CD4-positive, alpha-beta T cell treated with Interferon alpha-2 for 1 hour (primary cell): ENCODE results near the gene PBXIP1.

Experiments used
- DNase-seq, 2 donors: peaks; one replicate each; pipeline ENCODE4 v3.0.0-alpha.2; 2020 to 2022

PBXIP1 gene

DNA sequence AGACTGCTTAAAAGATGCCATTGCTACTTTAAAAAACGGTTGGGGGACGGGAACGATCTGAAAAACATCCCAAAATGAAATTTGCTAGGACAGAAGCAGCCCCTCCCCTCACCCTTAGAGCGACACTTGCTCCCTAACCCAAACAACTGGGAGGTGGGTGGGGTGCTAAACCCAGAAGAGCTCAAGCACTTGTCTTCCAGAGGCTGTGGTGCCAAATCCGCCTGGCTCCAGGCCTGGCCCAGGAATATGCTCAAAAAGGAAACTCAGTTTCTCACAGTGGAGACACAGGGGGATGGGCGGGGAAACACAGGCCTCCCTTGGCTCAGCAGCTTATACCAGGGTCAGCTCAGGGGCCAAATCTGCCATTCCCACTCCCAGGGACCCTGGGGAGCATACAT is 644 bp upstream of the PBXIP1 start:
- no peak for DNase-seq

DNA sequence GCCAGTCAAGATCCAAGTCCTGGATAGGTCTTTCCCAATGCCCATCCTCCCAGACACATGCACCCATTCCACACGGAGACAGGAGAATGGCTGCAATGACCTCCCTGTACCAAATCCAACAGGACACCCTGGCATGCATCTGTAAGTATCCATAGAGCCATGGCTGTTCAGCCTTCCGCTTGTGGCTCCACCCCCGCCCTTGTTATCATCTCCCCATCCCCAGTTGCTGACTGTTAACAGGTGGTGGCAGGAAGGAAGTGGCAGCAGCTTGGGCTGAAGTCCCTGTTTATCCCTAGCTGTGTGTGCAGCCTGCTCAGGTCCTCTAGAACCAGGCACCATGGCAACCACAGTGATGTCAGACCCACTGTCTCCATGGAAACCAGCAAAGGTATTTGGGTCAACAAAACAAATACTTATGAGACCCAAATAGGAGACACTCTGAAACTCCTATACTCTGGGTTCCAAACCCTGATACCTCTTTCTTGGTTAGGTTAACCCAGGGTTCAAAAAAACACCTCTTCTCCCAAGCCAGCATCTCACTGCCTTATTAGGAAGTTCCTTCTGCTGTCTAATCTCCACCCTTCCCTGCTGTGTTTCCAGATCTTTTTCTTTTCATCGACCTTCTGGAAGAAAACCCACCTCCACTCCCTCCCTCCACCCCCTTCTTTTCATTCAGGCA is 721 bp downstream of the PBXIP1 start:
- DNase-seq: peak; percentile 97 to 98

DNA sequence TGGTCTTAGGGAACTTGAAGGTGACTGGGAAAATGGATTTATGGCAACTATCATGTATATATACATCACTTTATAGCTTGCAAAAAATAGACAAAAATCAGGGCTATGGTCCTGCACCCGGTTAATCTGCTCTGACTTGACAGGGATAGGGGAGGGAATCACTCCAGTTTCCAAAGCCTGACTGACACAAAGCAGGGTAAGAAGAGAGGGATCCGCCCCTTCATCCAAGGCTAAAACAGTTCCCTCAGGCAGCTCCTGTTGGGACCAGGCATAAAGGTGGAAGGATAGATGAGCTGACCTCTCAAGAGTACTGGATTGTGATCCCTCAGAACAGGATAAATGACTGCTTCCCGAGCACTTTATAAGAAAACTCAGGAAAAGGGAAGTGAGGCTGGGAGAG is 1.4 kb downstream of the PBXIP1 start:
- no peak for DNase-seq

DNA sequence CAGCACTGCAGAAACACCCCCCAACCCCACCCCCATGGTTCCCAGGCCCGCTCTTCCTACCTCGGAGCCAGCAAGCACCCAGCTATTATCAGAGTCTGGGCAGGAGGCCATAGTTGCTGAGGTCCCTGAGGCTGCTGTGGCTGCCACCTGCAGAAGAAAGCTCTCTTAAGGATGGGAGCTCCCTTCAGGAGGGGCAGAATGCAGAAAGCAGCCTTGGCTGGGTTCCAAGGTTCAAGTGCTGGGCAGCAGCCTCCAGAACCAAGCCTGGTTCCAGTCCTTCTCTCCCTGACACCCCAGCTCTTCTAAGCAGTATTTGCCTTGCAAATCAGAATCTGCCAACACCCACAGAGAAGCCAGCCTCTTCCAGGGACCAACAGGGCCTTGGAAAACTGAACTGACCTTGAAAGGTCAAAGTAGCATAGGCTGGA is 2.3 kb downstream of the PBXIP1 start:
- DNase-seq: peak in 1 of 2 donors; percentile 22

DNA sequence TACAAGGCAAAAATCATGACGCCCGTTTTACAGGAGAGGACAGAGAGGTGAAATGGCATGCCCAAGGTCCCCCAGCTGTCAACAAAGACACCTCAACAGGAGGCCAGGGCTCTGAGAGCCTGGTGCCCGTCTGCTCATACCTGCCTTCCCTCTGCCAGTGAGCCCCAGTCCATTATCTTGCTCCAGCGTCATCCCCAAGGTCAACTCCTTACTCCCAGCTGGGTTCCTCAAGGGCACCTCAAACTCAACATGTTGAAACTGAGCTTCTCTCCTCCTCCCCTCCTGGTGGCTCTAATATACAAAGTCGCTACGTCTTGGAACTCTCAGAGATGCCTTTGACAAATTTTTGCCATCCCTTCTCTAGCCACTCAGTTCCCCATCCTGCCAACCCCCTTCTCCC is 3.2 kb downstream of the PBXIP1 start:
- peak in 1 of 2 donors; percentile 18 for DNase-seq

DNA sequence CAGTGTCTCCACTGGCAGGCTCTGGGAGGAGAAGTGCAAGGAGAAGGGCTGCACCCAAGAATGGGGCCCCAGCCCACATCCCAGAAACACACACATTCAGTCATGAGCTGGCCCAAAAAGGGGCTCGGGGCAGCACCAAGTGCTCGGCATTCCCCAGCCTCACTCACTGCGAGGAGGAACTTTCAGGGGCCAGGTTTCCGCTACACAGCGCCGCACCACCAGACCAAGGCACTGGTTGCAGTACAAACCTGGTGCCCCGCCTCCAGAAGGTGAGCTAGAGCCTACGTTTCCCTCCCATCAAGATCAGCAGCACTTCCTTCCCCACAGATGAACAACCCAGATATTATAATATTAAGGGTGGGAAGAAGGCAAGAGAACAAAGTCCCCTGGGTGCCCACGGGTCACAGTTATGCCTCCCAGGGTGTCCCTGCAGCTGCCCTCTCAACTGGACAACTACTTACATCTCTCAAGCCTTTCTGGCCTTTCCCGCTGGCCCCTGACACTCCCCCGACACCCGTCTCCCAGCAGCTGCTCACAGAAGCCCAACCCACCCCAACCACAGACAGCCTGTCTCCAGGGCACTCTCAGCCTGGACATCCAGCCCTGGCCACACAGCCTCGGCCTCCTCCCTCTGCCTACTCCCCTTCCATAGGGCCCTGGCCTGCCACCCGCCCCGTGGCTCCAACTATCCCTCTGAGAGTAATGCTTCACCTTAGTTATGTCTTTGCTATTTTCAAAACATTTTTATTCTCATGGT is 3.8 kb downstream of the PBXIP1 start:
- DNase-seq: peak; percentile 61 to 80

DNA sequence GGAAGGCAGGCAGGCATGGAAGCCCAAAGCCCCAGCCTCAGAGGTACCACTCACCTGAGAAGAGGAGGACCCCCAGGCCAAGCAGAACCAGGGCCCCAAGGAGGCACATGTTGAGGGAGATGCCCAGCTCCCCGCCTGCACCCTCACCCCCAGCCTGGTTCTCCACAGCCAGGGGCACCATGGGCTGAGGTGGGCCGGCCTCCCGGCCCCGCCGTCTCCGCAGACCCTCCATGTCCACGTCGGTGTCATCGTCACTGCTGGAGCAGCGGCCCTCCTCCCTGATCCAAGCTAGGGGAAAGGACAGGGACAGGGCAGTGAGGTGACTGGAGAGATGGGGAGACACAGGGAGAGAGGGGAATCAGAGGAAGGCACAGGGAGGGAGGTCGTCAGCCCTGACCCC is 7.8 kb downstream of the PBXIP1 start:
- DNase-seq: no peak

DNA sequence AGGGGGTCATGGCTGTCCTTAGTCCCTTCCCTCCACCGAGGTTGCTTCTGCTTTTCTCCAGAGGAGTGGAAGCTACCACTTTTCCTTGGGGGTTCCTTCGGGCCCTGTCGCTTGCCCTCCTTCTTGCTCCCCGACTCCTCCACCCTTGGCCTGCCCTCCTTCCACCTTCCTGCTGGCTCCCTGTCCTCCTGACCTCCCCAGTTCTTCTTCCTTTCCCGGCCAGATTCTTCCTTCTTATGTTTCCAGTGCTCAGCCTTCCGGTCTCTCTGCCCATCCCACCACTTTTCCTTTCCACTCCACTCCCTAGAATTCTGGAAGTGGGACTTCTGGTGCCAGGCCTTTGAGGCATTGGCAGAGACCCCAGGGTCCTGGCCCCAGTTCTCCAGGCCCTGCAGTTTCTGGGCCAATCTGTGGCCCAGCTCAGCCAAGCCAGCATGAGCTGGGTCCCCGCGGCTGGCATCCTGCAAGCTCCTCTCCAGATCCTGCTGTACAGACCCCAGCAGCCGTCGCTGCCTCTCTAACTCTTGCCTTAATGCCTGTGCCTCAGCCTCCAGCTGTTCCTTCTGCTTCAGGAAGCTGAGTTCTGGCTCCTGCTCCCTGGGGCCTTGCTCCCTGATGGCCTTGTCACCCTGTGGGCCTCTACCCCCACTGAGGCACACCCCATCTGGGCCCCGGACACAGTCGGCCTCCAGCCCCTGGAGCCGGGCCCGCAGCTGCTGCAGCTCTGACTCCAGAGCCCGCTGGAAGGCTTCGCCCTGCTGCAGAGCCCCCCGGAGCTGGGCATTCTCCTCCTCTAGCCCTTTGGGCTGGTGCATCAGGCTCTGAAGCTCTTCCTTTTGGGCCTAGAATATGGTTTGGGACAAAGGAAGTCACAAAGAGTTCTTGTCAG is 9.7 kb downstream of the PBXIP1 start:
- DNase-seq: no peak

DNA sequence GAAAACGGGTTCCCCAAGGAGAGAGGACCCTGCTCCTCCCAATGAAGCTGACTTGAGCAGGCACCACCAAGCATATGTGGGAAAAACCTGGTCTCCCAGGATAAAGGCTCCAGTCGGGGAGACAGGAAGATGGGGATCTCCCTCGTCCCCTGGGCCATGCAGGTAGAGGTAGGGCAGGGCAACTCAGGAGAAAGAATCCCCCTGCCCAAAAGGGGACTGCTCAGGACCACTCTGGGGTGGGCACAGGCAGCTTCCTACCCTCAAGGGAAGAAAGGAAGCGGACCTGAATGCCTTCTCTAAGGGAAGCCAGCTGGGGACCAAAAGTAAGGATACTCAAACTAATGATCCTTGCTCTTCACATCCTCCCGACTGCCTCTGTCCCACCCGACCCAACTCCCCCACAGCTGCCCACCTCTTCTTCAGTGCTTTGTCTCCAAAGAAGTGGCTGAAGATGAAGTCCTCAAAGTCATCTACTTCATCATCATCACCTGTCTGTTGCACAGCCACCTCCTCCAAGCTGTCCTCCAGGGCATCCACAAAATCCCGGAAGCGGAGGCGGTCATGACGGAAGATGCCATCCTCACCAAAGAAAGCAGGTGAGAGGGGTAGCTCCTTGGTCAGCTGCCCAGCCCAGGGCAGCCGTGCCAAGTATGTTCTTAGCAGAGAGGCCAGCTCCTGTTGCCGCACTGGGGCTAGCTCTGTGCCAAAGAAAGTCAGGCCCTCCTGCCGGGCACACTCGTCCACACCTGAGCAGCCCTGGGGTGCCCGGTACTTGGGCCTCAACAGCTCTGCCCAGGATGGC is 10.5 kb downstream of the PBXIP1 start:
- no peak for DNase-seq

DNA sequence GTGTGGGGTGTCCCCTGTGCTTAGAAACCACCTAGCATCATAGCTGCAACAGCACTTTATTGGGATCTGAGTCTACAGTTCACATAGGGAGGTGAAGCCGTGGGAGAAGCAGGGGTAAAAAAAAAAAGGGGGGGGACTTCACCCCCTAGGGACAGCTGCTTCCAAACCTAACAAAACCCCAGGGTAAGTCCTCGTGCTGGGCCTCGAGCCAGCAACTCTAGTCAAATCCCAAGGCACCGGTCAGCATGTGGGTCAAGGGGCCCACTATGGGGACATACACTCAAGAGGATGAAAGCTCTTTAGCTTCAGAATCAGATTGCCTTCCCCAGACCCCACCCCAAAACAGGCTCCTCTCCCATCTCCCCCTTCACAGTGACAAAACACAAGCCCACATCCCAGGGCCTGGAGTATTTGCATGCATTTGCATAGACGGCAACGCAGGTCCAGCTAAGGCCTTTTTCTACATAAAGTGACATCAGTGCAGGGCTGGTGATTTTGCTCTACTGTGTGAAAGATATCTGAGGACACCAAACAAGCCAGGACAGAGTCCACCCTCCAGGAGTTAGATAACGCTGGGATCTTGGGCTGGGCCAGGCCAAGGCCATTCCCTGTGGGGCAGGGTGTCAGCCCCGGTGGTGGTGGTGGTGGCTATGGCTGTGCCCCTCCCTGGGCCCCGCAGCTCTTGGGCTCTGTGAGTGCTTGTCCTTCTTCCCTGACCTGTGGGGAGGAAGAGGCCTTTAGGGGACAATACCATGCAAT is 11.3 kb downstream of the PBXIP1 start:
- DNase-seq: no peak

DNA sequence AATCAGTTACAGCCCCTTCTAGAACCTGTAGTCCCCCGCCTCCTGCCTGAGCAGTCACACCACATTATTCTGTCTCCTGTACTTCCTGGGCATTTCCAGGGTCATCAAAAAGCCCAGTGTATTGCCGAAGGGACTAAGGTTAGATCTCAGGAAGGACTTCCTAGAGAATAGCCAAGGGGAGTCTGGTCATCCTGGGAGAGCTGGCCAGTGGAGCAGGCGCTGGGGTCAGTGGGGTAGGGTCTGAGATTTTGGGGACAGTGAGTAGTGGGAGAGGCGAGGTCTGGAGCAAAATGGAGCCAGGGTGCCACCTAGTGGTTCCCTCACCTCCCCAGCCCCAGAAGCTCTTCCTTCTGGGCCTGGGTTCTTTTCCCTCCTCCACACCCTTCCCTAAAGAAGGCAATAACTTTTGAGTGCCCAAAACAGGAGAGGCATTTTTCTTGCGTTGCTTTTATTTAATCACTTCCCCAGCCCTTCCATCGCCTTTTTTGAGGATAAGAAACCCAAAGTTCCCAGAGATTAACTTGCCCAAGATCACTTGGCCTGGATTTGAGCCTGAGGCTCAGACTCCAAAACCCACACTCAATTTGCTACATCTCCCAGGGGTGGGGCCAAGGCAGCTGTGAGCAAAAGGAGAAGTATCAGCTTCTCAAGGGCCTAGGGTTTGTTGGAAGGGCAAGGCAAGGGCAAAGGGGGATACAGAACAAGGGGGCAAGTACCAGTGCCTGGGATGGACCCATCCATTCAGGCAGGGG is 12.1 kb downstream of the PBXIP1 start:
- peak; percentile 36 to 49 for DNase-seq

DNA sequence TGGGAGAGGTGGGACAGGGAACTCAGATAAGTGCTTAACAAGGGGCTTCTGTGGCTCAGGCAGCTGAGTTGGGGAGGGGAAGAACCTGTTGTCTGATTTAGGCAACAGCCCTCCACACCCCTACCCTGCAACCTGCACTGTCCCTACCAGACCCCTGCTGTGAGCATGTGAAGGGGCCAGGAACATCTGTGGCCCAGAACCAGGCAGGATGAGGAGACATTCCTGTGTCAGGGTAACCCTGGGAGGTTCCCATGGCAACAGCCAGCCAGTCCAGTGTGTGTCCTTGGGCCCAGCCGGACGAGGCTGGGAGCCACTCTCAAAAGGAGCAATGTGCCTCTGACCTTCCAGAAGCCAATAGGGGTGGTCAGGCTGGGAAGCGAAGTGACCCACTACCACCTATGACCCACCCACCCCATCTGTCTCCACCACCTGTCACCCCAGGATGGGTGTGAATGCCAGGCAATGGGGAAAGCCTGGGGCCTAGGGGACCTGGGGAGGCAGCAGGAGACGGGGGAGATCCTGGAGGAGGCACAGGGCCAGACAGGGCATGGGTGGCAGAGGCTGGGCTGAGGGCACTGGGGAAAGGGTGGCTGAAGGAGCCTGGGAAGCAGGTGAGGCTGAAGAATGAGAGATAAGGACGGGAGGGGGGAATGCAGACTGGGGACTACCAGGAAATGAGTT is 14.4 kb downstream of the PBXIP1 start:
- peak in 1 of 2 donors; percentile 25 for DNase-seq

DNA sequence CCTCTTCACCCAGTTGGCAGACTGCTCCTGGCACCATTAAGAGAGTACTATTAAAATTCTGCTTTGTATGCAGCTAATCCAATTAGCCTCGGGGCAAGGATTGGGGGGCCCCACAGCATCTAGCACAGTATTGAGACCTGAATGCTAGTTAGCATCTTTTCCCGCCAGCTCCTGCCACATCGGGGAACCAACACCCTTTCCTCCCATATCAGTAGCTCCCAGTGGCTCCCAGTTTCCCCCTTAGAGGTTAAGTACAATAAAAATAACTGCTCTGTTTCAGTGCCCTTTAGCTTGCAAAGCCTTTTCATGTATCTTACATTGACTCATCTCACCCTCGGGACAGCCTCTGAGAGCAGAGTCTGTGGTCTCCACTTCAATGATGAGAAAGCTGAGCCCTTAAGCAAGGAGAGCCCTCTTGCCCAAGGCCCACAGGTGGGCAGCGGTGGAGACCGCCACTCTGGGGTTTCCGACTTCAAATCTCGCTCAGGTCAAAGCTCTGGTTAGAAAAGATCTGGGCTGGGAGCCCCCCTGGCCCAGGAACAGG is 15.2 kb downstream of the PBXIP1 start:
- DNase-seq: peak in 1 of 2 donors; percentile 31

DNA sequence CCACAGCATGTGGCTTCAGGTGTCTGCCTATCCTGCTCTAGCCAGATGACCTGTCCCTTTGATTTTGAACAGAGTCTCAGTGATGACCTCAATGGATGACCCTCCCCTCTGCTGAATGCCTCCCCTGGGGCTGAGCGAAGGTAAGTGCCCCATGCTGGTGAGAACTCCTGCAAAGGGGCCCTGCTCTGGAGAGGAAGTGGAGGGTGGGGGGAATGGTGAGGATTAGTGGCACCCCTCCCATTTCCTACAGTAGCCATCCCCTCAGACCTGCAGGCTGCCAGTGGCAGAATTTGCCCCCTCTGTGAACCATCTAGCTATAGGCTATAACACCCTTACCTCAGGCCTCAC is 15.7 kb downstream of the PBXIP1 start:
- DNase-seq: peak in 1 of 2 donors; percentile 28

DNA sequence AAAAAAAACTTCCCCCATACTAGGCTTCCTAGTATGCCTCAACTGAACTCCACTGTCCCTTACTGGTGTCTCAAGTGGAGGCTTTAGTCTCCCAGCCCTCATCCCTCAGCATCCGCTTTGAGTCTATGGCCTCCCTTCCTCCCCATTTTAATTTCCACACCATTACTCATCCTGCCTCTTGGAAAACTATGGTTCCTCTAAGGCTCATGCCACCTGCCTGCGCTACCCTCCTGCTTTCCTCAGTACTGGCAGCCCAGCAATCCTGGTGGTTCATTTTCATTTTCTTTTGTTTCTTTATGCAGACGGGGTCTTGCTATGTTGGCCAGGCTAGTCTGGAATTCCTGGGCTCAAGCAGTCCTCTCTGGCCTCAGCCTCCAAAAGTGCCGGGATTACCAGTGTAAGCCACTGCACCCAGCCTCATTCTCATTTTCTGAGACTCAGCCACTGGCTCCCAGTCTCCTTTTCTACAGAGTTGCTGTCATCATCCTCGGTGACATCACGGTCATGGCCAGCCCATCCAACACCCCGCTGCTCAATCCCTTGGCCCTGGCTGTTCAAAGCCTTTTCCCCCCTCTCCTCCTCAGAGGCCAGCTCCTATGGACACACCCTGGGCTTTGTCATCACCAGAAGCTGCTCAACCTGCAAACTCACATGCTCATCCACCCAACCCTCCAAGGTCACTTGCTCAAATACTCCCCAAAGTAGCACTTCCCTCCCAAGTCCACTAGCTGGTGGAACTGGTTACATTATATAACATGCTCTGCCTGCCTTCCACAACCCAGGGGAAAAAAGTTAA is 17.1 kb downstream of the PBXIP1 start:
- no peak for DNase-seq

DNA sequence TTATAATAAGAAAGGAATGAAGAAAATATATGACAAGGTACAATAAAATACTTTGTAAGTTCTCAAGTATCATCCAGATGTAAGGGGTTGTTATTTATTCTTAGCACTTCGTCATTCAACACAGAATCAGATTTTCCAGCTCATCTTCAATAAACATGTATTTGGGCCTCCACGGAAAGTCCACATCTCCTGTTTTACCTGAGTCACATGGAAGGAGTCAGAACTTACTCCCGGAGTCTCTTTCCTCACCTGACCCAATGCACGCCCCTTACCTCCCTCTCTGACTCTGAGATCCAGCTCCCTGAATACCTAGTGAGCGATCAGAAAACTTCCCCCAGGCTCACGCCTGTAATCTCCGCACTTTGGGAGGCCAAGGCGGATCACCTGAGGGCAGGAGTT is 17.9 kb downstream of the PBXIP1 start:
- no peak for DNase-seq

DNA sequence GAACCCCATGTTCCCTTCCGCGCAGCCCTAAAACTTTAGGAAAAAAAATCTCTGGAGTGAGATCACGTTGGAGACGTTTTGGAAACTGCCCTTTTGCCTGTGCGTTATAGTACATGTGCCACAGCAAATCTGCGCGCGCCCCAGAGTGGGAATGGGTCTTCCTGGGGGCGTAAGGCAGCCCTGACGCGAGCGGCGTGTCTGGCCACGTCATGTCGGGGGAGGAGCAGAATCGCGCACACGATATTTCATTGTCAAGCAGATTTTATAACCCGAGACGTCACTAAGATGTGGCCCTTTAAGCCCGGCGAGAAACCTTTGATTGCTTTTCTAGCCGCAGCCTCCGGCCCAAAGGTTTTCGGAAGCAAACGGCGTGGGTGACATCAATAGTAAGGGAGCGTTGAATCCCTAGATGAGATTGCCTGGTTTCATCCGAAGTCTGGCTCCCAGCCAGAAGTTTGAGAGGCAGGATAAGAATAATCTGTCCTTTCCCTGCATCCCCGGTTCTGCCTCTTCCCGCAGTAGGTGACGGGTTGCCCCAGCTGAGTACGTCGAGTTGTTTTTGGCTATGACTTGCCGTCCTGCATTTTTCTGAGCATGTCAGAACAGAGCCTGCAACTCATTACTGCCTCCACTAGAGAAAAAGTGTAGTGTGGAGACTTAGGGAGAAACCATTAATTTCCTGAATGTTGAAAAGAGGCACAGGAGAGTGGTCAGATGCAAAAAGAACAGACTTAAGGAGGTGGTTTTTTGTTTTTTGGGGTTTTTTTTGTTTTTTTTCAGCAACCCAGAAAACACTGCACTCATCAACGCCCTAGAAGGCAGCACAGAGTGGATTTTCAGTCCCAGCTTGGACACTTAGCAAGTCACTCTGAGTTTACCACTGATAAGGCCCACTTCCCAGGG is 18.6 kb downstream of the PBXIP1 start:
- peak; percentile 93 to 94 for DNase-seq

DNA sequence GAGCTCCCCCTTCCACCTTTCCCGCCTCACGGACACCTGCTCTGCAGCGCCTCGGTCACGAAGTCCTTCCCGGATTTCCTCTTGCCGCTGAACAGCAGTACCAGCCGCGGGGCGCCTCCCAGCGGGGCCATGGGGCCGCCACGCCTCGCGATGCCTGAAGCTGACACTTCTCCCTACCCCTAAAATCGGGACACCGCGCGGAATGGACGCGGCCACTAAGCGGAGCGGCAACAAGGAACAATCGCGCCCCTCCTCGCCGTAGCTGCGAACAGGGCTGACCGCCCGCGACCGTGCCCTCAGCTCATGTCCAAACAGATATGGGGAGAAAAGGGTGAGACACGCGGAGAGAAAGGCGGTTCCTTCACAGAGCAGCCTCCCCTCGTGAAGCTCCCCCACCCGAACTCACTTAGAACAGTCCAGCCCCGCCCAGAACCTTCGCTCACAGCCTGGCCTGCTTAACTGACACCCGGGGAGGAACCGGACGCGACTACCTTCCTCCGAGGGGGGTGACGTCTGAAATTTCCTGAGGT is 19.3 kb downstream of the PBXIP1 start, which contains the start of gene PMVK:
TSS of gene PMVK (minus strand) at position 165 of the 530 bp plus-strand sequence. CDS start at position 131, 34 bp downstream.
- DNase-seq: peak; percentile 94 to 97
